ENCODE data around the gene RBM12. TPM values are rescaled to one million over a fixed set of nuclear protein-coding genes. Genes with fewer than 3 reads are reported as not detected.

RBM12 gene
- total and polyA plus RNA-seq, 2 experiments from 2014 or later, result 18.5 to 36.0 TPM

DNA sequence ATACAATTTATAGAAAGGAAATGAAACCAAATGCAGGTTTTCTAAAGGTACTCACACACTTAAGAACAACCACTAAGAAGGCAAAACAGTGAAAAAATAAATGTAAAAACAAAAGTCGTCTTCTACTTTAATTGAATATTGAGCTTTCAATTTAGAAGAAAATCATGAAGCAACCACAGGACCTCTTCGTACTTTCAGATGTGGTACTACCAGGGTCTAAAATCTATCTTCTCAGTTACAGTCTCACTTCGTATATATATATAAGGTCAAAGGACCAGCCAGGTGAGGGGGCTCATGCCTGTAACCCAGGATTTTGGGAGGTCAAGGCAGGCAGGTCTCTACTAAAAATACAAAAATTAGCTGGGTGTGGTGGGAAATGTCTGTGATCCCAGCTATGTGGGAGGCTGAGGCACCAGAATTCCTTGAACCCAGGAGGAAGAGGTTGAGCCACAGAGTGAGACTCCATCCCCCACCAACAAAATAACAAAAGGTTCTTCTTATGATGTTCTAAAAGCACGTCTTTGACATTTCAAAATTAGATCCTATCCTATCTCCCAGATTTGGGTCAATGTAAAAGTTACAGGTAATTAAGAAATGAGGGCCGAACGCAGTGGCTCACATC is 47.0 kb upstream of the RBM12 start:
- 0 out of 2 replicates have a peak overlapping the region, but pooled peaks have one; percentile 1 for H3K27ac ChIP-seq
- TF ChIP-seq EZH2phosphoT487 (IDR thresholded peaks at IDR 0.05; ENCODE audit: insufficient read depth, low read depth), result no peak
- TF ChIP-seq EZH2 (IDR thresholded peaks at IDR 0.05; ENCODE audit: insufficient read depth, poor library complexity, severe bottlenecking), result no peak
- peaks cover 98% of the 10 kb centered on the region for H3K79me2 ChIP-seq (ENCODE audit: insufficient read depth)
- peaks cover 82% of the 10 kb centered on the region for H3F3A ChIP-seq (ENCODE audit: insufficient read depth)
- no peak overlapping the region for H2AFZ ChIP-seq
- H3K9me2 ChIP-seq (ENCODE audit: insufficient read depth), result no peaks in the 10 kb centered on the region
- 95 to 99% methylated on average over 6 of the region's 6 CpGs for WGBS, 2 experiments (ENCODE audit: low coverage in 1 of 2, low lambda C conversion rate in 2 of 2, missing lambda C conversion rate in 2 of 2)
- no peak overlapping the region for H3K4me3 ChIP-seq
- H3K36me3 ChIP-seq (ENCODE audit: low read depth), result peaks cover 92% of the 10 kb centered on the region
- no peaks in the 10 kb centered on the region for H3K27me3 ChIP-seq (replicated peaks; ENCODE audit: insufficient read depth)
- H3K9me3 ChIP-seq (ENCODE audit: low read depth), result no peaks in the 10 kb centered on the region
- peak; percentile 1 for DNase-seq
- H3K9ac ChIP-seq, result no peak overlapping the region
- no peak overlapping the region for H3K4me2 ChIP-seq (ENCODE audit: unreplicated experiment)
- in situ Hi-C loops (cut with MboI), result no loop called here
- peaks cover 9% of the 10 kb centered on the region for H4K20me1 ChIP-seq (ENCODE audit: insufficient read depth)
- peaks cover 20% of the 10 kb centered on the region; the same call in 1 of the 2 replicates for H3K4me1 ChIP-seq (ENCODE audit: insufficient read depth)

GRCh38 chr20:35710884-35711587 is 46.3 kb upstream of the RBM12 start:
- H3F3A ChIP-seq (ENCODE audit: insufficient read depth), result peaks cover 82% of the 10 kb centered on the region
- 0 out of 2 replicates have a peak overlapping the region, but pooled peaks have one; percentile 37 for H3K27ac ChIP-seq
- H3K36me3 ChIP-seq (ENCODE audit: low read depth), result peaks cover 91% of the 10 kb centered on the region
- H3K4me3 ChIP-seq, result no peak overlapping the region
- H3K9me2 ChIP-seq (ENCODE audit: insufficient read depth), result no peaks in the 10 kb centered on the region
- no peaks in the 10 kb centered on the region for H3K9me3 ChIP-seq (ENCODE audit: low read depth)
- TF ChIP-seq EZH2 (IDR thresholded peaks at IDR 0.05; ENCODE audit: insufficient read depth, poor library complexity, severe bottlenecking) (no peak), EZH2phosphoT487 (IDR thresholded peaks at IDR 0.05; ENCODE audit: insufficient read depth, low read depth) (no peak)
- no peak overlapping the region for H3K4me2 ChIP-seq (ENCODE audit: unreplicated experiment)
- H3K79me2 ChIP-seq (ENCODE audit: insufficient read depth), result peaks cover 98% of the 10 kb centered on the region
- peak; percentile 0 for DNase-seq
- H4K20me1 ChIP-seq (ENCODE audit: insufficient read depth), result peaks cover 9% of the 10 kb centered on the region
- no peaks in the 10 kb centered on the region for H3K27me3 ChIP-seq (replicated peaks; ENCODE audit: insufficient read depth)
- in situ Hi-C loops (cut with MboI), result no loop called here
- no peak overlapping the region for H2AFZ ChIP-seq
- peaks cover 20% of the 10 kb centered on the region; the same call in 1 of the 2 replicates for H3K4me1 ChIP-seq (ENCODE audit: insufficient read depth)
- 65 to 68% methylated on average over 6 of the region's 6 CpGs for WGBS, 2 experiments (ENCODE audit: low coverage in 1 of 2, low lambda C conversion rate in 2 of 2, missing lambda C conversion rate in 2 of 2)
- H3K9ac ChIP-seq, result peak overlapping the region; percentile 29; the same call in 1 of the 2 replicates

GRCh38 chr20:35710039-35710438 is 45.3 kb upstream of the RBM12 start:
- no peaks in the 10 kb centered on the region for H3K27me3 ChIP-seq (replicated peaks; ENCODE audit: insufficient read depth)
- no peak for TF ChIP-seq EZH2 (IDR thresholded peaks at IDR 0.05; ENCODE audit: insufficient read depth, poor library complexity, severe bottlenecking)
- no peak for TF ChIP-seq EZH2phosphoT487 (IDR thresholded peaks at IDR 0.05; ENCODE audit: insufficient read depth, low read depth)
- no peak overlapping the region for H3K4me3 ChIP-seq
- DNase-seq, result peak; percentile 0
- peaks cover 91% of the 10 kb centered on the region for H3K36me3 ChIP-seq (ENCODE audit: low read depth)
- H3K9ac ChIP-seq, result peak overlapping the region; percentile 29; the same call in 1 of the 2 replicates
- H2AFZ ChIP-seq, result no peak overlapping the region
- peaks cover 9% of the 10 kb centered on the region for H4K20me1 ChIP-seq (ENCODE audit: insufficient read depth)
- no peaks in the 10 kb centered on the region for H3K9me2 ChIP-seq (ENCODE audit: insufficient read depth)
- no peak overlapping the region for H3K4me2 ChIP-seq (ENCODE audit: unreplicated experiment)
- in situ Hi-C loops (cut with MboI), result no loop called here
- peaks cover 85% of the 10 kb centered on the region for H3F3A ChIP-seq (ENCODE audit: insufficient read depth)
- peaks cover 98% of the 10 kb centered on the region for H3K79me2 ChIP-seq (ENCODE audit: insufficient read depth)
- H3K27ac ChIP-seq, result peak overlapping the region; percentile 37
- H3K4me1 ChIP-seq (ENCODE audit: insufficient read depth), result peaks cover 20% of the 10 kb centered on the region; the same call in 1 of the 2 replicates
- H3K9me3 ChIP-seq (ENCODE audit: low read depth), result no peaks in the 10 kb centered on the region

GRCh38 chr20:35709259-35709658 is 44.6 kb upstream of the RBM12 start:
- in situ Hi-C loops (cut with MboI), result no loop called here
- H3K36me3 ChIP-seq (ENCODE audit: low read depth), result peaks cover 91% of the 10 kb centered on the region
- H3K4me2 ChIP-seq (ENCODE audit: unreplicated experiment), result no peak overlapping the region
- H3K27me3 ChIP-seq (replicated peaks; ENCODE audit: insufficient read depth), result no peaks in the 10 kb centered on the region
- H3K4me1 ChIP-seq (ENCODE audit: insufficient read depth), result peaks cover 24% of the 10 kb centered on the region
- TF ChIP-seq EZH2phosphoT487 (IDR thresholded peaks at IDR 0.05; ENCODE audit: insufficient read depth, low read depth), result no peak
- no peak for TF ChIP-seq EZH2 (IDR thresholded peaks at IDR 0.05; ENCODE audit: insufficient read depth, poor library complexity, severe bottlenecking)
- H3K27ac ChIP-seq, result peak overlapping the region; percentile 37
- H3K9ac ChIP-seq, result peak overlapping the region; percentile 29
- H3K79me2 ChIP-seq (ENCODE audit: insufficient read depth), result peaks cover 98% of the 10 kb centered on the region
- H2AFZ ChIP-seq, result no peak overlapping the region
- H3K4me3 ChIP-seq, result no peak overlapping the region
- no peaks in the 10 kb centered on the region for H3K9me2 ChIP-seq (ENCODE audit: insufficient read depth)
- peaks cover 90% of the 10 kb centered on the region for H3F3A ChIP-seq (ENCODE audit: insufficient read depth)
- no peak for DNase-seq
- no peaks in the 10 kb centered on the region for H3K9me3 ChIP-seq (ENCODE audit: low read depth)
- H4K20me1 ChIP-seq (ENCODE audit: insufficient read depth), result peaks cover 9% of the 10 kb centered on the region
- WGBS, 2 experiments (ENCODE audit: low coverage in 1 of 2, low lambda C conversion rate in 2 of 2, missing lambda C conversion rate in 2 of 2), result 95 to 96% methylated on average over 1 of the region's 1 CpG
